Skeletal muscle tissue (tissue), 4 donors: ENCODE measurements around the gene MRPL27. TPM values are rescaled to one million over a fixed set of nuclear protein-coding genes. Genes with fewer than 3 reads are reported as not detected.

ENCODE experiments used
- H3K27ac ChIP-seq: one replicate; pipeline ENCODE4 v1.7.0; 2013; ENCODE audit warnings: mild to moderate bottlenecking, low read depth, low read length, inconsistent platforms
- H3K27me3 ChIP-seq, 3 donors: one replicate each; pipeline ENCODE4 v1.7.0; 2013; ENCODE audit warnings: low read length in 3 of 3; ENCODE audit not compliant: control insufficient read depth in 3 of 3, insufficient read depth in 3 of 3
- H3K36me3 ChIP-seq, 3 donors: one replicate each; pipeline ENCODE4 v1.7.0; 2013; ENCODE audit warnings: low read length in 3 of 3; ENCODE audit not compliant: control insufficient read depth in 3 of 3, insufficient read depth in 3 of 3
- H3K4me1 ChIP-seq, 3 donors: one replicate each; pipeline ENCODE4 v1.7.0; 2013; ENCODE audit warnings: low read length in 3 of 3, mild to moderate bottlenecking in 3 of 3; ENCODE audit not compliant: control insufficient read depth in 3 of 3, insufficient read depth in 3 of 3
- H3K4me3 ChIP-seq, 3 donors: one replicate each; pipeline ENCODE4 v1.7.0; 2013; ENCODE audit warnings: low read length in 3 of 3
- H3K9ac ChIP-seq, 3 donors: one replicate each; pipeline ENCODE4 v1.7.0; 2013; ENCODE audit warnings: low read length in 3 of 3, mild to moderate bottlenecking in 3 of 3, moderate library complexity in 2 of 3, low read depth in 1 of 3
- H3K9me3 ChIP-seq, 3 donors: one replicate each; pipeline ENCODE4 v1.7.0; 2013; ENCODE audit warnings: low read length in 3 of 3; ENCODE audit not compliant: control insufficient read depth in 3 of 3
- total RNA-seq: library from RNA; depleted of rRNA; stranded (reverse); fragments of >200 nt; gene quantifications from one replicate; pipeline ENCODE4 v1.2.3, GENCODE V29; 2014
- donor health status: Osteomylitis.

The MRPL27 gene
- total RNA-seq, 1 donor from 2014 or later = 65.2 TPM

DNA sequence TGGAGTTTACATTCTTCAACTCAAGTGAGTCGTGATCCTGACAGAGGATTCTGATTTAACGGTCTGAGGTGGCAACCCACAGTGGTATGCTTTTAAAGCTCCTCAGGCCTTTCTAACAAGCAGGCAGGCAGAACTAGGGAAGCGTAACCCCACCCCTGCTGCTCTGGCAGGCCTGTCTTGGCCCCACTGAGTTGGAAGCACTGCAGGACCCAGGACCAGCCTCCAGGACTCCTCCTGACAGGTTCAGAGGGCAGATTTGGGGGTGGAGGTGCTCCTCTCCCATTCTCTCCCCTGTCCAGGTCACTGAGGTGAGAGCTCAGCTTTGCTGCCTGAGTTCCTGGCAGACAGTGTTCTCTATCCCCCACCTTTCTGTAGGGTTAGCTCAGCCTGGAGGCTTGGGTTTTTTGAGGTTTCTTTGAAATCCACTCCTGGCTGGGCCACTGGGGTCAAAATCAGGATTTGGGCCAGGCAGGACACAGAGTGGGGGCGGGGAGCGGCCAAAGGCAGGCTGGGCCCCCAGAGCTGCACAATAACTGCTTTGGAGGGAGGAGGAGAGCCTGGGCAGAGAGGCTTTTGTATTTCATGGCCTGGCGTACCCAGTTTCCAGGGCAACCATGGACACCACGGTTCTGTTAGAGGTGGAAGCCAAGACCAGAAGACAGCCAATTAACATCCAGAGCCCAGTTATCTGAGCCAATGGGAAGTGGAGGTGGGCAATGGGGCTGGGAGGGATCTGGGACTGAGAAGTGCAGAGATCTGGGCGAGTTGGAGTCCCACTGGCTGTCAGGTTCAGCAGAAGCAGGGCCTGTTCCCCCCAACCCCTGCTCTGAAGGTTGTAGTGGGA lies 9.5 kb downstream of the MRPL27 start:
- Histone ChIP-seq H3K36me3 (peaks cover 40 to 50% (median 47%) of the 10 kb centered on the region in 3 donors), H3K27ac (no peak overlapping the region), H3K4me3 (no peak overlapping the region), H3K9ac (no peak overlapping the region), H3K27me3 (no peaks in the 10 kb centered on the region), H3K4me1 (peaks cover 0 to 11% (median 5%) of the 10 kb centered on the region in 3 donors), H3K9me3 (no peaks in the 10 kb centered on the region)

- Histone ChIP-seq H3K9ac (peak overlapping the region in 1 of 3 donors; percentile 5), H3K9me3 (no peaks in the 10 kb centered on the region), H3K27me3 (no peaks in the 10 kb centered on the region), H3K36me3 (peaks cover 39 to 49% (median 44%) of the 10 kb centered on the region in 3 donors), H3K27ac (no peak overlapping the region), H3K4me3 (no peak overlapping the region), H3K4me1 (peaks cover 0 to 11% (median 5%) of the 10 kb centered on the region in 3 donors)
These were observed 10.3 kb downstream of the MRPL27 start for GRCh38 chr17:50362661-50363060.

- Histone ChIP-seq H3K27ac (no peak overlapping the region), H3K36me3 (peaks cover 35 to 46% (median 41%) of the 10 kb centered on the region in 3 donors), H3K9ac (peak overlapping the region in 1 of 3 donors; percentile 33)
These were observed 11.2 kb downstream of the MRPL27 start for GRCh38 chr17:50361561-50362480.

GRCh38 chr17:50360486-50361115 lies 12.4 kb downstream of the MRPL27 start:
- Histone ChIP-seq H3K27ac (no peak overlapping the region), H3K9me3 (no peaks in the 10 kb centered on the region), H3K4me3 (no peak overlapping the region), H3K9ac (no peak overlapping the region), H3K4me1 (peaks cover 0 to 11% (median 5%) of the 10 kb centered on the region in 3 donors), H3K36me3 (peaks cover 37 to 45% (median 41%) of the 10 kb centered on the region in 3 donors), H3K27me3 (no peaks in the 10 kb centered on the region)

More at GRCh38 chr17:50361561-50362480, 11.2 kb downstream of the MRPL27 start:
- H3K4me1 ChIP-seq = peaks cover 0 to 11% (median 5%) of the 10 kb centered on the region in 3 donors
- H3K4me3 ChIP-seq = no peak overlapping the region
- H3K9me3 ChIP-seq = no peaks in the 10 kb centered on the region
- H3K27me3 ChIP-seq = no peaks in the 10 kb centered on the region

DNA sequence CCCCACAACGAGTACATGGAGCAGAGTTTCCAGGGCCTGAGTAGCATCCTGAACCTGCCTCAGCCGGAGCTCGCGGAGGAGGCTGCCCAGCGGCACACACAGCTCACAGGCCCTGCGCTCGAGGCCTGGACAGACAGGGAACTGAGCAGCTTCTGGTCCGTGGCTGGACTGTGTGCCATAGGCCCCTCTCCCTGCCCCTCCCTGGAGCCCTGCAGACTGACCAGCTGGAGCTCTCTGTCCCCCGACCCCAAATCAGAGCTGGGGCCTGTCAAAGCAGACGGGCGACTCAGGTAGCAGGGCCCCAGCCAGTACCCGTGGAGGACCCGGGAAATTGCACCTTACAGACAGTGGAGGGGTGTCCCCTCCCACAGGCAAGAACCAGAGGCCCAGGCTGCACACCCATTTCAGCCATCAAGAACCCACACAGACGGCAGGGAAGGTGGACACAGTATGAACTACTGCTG lies 13.0 kb downstream of the MRPL27 start:
- H3K4me3 ChIP-seq = no peak overlapping the region
- H3K9me3 ChIP-seq = no peaks in the 10 kb centered on the region
- H3K9ac ChIP-seq = no peak overlapping the region
- no peaks in the 10 kb centered on the region for H3K27me3 ChIP-seq
- H3K36me3 ChIP-seq = peaks cover 41 to 46% (median 43%) of the 10 kb centered on the region in 3 donors
- H3K4me1 ChIP-seq = peaks cover 0 to 11% (median 5%) of the 10 kb centered on the region in 3 donors
- H3K27ac ChIP-seq = no peak overlapping the region

- Histone ChIP-seq H3K27me3 (no peaks in the 10 kb centered on the region), H3K9me3 (no peaks in the 10 kb centered on the region), H3K9ac (no peak overlapping the region), H3K36me3 (peaks cover 48 to 54% (median 50%) of the 10 kb centered on the region in 3 donors), H3K4me3 (no peak overlapping the region), H3K4me1 (peaks cover 0 to 11% (median 5%) of the 10 kb centered on the region in 3 donors), H3K27ac (no peak overlapping the region)
These were observed 13.8 kb downstream of the MRPL27 start for GRCh38 chr17:50359005-50359699.

DNA sequence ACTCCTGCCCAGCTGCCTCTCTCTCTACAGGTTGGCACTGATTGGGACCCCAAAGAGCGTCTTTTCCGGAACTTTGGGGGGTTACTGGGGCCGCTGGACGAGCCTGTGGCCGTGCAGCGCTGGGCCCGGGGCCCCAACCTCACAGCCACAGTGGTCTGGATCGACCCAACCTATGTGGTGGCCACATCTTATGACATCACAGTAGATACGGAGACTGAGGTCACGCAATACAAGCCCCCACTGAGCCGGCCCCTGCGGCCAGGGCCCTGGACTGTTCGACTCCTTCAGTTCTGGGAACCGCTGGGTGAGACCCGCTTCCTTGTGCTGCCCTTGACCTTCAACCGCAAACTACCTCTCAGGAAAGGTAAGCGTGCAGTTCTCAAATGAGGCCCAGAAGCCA lies 14.8 kb downstream of the MRPL27 start:
- Histone ChIP-seq H3K4me3 (no peak overlapping the region), H3K27ac (no peak overlapping the region), H3K9me3 (no peaks in the 10 kb centered on the region), H3K36me3 (peaks cover 51 to 55% (median 55%) of the 10 kb centered on the region in 3 donors), H3K4me1 (peaks cover 0 to 7% (median 5%) of the 10 kb centered on the region in 3 donors), H3K9ac (no peak overlapping the region), H3K27me3 (no peaks in the 10 kb centered on the region)

- H3K4me3 ChIP-seq = no peak overlapping the region
- H3K9me3 ChIP-seq = no peaks in the 10 kb centered on the region
- H3K4me1 ChIP-seq = peaks cover 0 to 2% (median under 1%) of the 10 kb centered on the region in 3 donors
- H3K9ac ChIP-seq = no peak overlapping the region
- H3K36me3 ChIP-seq = peaks cover 51 to 55% (median 54%) of the 10 kb centered on the region in 3 donors
- no peak overlapping the region for H3K27ac ChIP-seq
- H3K27me3 ChIP-seq = no peaks in the 10 kb centered on the region
These were observed 16.0 kb downstream of the MRPL27 start for GRCh38 chr17:50356892-50357510.
